Body of pancreas (tissue), 4 donors: ENCODE results near the gene CDH15. TPM values are rescaled to one million over a fixed set of nuclear protein-coding genes. Genes with fewer than 3 reads are reported as not detected.
"Not testable (repeated sequence)": the region's sequence is repeated elsewhere in the genome, so short reads cannot be mapped to it uniquely, and the experiment has no call there.

Source experiments
- ATAC-seq: fragments of 150-250 bp; one replicate; pipeline ENCODE4 v1.9.1; 2016
- DNase-seq, 4 donors: peaks; one replicate each; pipeline ENCODE4 v3.0.0-alpha.2; 2019
- H3K27ac ChIP-seq, 4 donors: fragments of 200-600 bp; sonication (generic); 1 replicate in 3 of 4; 2 replicates in 1 of 4; pipeline versions ENCODE4 v1.5.1 to v1.6.1; 2016 to 2019; ENCODE audit warnings: mild to moderate bottlenecking in 1 of 4, mixed read lengths in 1 of 4, moderate library complexity in 1 of 4
- H3K27me3 ChIP-seq, 2 donors: fragments of 200-600 bp; sonication (generic); one replicate each; pipeline ENCODE4 v1.6.0; 2016; ENCODE audit warnings: mild to moderate bottlenecking in 1 of 2
- H3K36me3 ChIP-seq, 2 donors: fragments of 200-600 bp; sonication (generic); replicated peaks in 1 of 2; 2 replicates each; pipeline ENCODE4 v1.5.1; 2016; ENCODE audit warnings: low read depth in 2 of 2; ENCODE audit not compliant: insufficient read depth in 1 of 2
- H3K4me1 ChIP-seq: fragments of 200-600 bp; sonication (generic); one replicate; pipeline ENCODE4 v1.6.0; 2016
- H3K4me3 ChIP-seq, 2 donors: fragments of 200-600 bp; sonication (generic); 1 replicate in 1 of 2; 2 replicates in 1 of 2; pipeline ENCODE4 v1.5.1; 2016 to 2019
- H3K9me3 ChIP-seq, 3 donors: fragments of 200-600 bp; sonication (generic); 1 replicate in 2 of 3; 2 replicates in 1 of 3; pipeline ENCODE4 v1.5.1; 2016
- CTCF ChIP-seq, 7 experiments: fragments of 450-650 bp in 4 of 7; fragments of 200-600 bp in 3 of 7; sonication (generic) in 3 of 7; IDR thresholded peaks; one replicate each; pipeline ENCODE4 v1.5.1; 2016 to 2019; ENCODE audit warnings: antibody characterized with exemption in 7 of 7
- POLR2A ChIP-seq, 3 donors: fragments of 450-650 bp; IDR thresholded peaks; one replicate each; pipeline ENCODE4 v1.6.1; 2016; ENCODE audit warnings: antibody characterized with exemption in 3 of 3, mild to moderate bottlenecking in 2 of 3
- WGBS, 2 donors: methylation state at CpG; one replicate each; pipeline ENCODE4 v1.1.5; 2017; 5-methylcytosine and 5-hydroxymethylcytosine counted together
- intact Hi-C: fragments of 100-400 bp; cut with DNase I; formaldehyde crosslinking; loops from one replicate; pipeline ENCODE4 v1.15.1; 2023
- total RNA-seq, 2 donors: library from RNA; depleted of rRNA; stranded (reverse); fragments of >200 nt; gene quantifications; one replicate each; pipeline ENCODE4 v1.1.0, GENCODE V29; 2016

The CDH15 gene
- total RNA-seq, 2 donors from 2014 or later: 1.0 TPM; not detected in 1

- H3K27ac ChIP-seq: no peak overlapping the region
- H3K27me3 ChIP-seq: no peaks in the 10 kb centered on the region
- no peak overlapping the region for H3K4me3 ChIP-seq
- intact Hi-C loops: loop anchor here (10.0 kb wide), 1 partner anchor 261 kb away; the partner anchor contains the start of gene SPG7
- peaks cover 26% of the 10 kb centered on the region for H3K4me1 ChIP-seq
- ATAC-seq (no peak), DNase-seq (no peak)
- H3K36me3 ChIP-seq: no peaks in the 10 kb centered on the region
- H3K9me3 ChIP-seq: no peaks in the 10 kb centered on the region
- no peak for TF ChIP-seq POLR2A (IDR thresholded peaks at IDR 0.05)
- 46 to 69% methylated on average over 3 to 5 of the region's 5 CpGs for WGBS, 2 donors
Measured at GRCh38 chr16:89243664-89244063, 72.1 kb downstream of the CDH15 start.

GRCh38 chr16:89244264-89244663, 72.7 kb downstream of the CDH15 start:
- 68% methylated on average over 7 to 13 of the region's 13 CpGs for WGBS, 2 donors
- H3K9me3 ChIP-seq, H3K27ac ChIP-seq, H3K4me3 ChIP-seq, ATAC-seq, H3K27me3 ChIP-seq, DNase-seq, H3K36me3 ChIP-seq: not testable (repeated sequence)
- peaks cover 26% of the 10 kb centered on the region for H3K4me1 ChIP-seq
- intact Hi-C loops: loop anchor here (10.0 kb wide), 1 partner anchor 261 kb away; the partner anchor contains the start of gene SPG7

GRCh38 chr16:89244754-89245153, 73.2 kb downstream of the CDH15 start:
- peaks cover 26% of the 10 kb centered on the region for H3K4me1 ChIP-seq
- H3K27ac ChIP-seq: no peak overlapping the region
- ATAC-seq (no peak), DNase-seq (no peak)
- H3K27me3 ChIP-seq: no peaks in the 10 kb centered on the region
- H3K9me3 ChIP-seq: no peaks in the 10 kb centered on the region
- intact Hi-C loops: loop anchor here (10.0 kb wide), 1 partner anchor 260 kb away; the partner anchor contains the start of gene SPG7
- no peak for TF ChIP-seq CTCF (IDR thresholded peaks at IDR 0.05)
- TF ChIP-seq POLR2A (IDR thresholded peaks at IDR 0.05): no peak
- 53 to 56% methylated on average over 11 to 12 of the region's 12 CpGs for WGBS, 2 donors
- no peaks in the 10 kb centered on the region for H3K36me3 ChIP-seq
- no peak overlapping the region for H3K4me3 ChIP-seq

Other genes with a start within 250 kb of the CDH15 start
- 10 to 100 TPM in 1 of 2 donors, 1 to 10 TPM in 1; 7.8 to 16.2 TPM for gene CBFA2T3, start 194.5 kb upstream of the CDH15 start, total RNA-seq
- 10 to 100 TPM; 22.1 to 48.8 TPM for gene ACSF3, start 77.9 kb upstream of the CDH15 start, total RNA-seq
- 10 to 100 TPM in 1 of 2 donors, not detected in 1; 68.2 TPM for gene SLC22A31, start 28.8 kb downstream of the CDH15 start, total RNA-seq
- 1 to 10 TPM; 4.9 to 5.6 TPM for gene ZNF778, start 46.0 kb downstream of the CDH15 start, total RNA-seq